GM23338 (cell line): ENCODE measurements around the gene LIAS. TPM values are rescaled to one million over a fixed set of nuclear protein-coding genes. Genes with fewer than 3 reads are reported as not detected.

ENCODE experiments used
- ATAC-seq: fragments of 200-7000 bp; cut with Tn5 transposase; 3 replicates; pipeline ENCODE4 v1.9.1; 2020
- DNase-seq: peaks from one replicate; pipeline ENCODE4 v3.0.0-alpha.2; 2015; ENCODE audit warnings: low spot score
- H2AFZ ChIP-seq: fragments of 200-600 bp; sonication (generic); 2 replicates; pipeline ENCODE4 v1.8.0; 2016; ENCODE audit warnings: antibody characterized with exemption, mild to moderate bottlenecking, moderate library complexity
- H3F3A ChIP-seq: fragments of 200-600 bp; sonication (generic); replicated peaks from 2 replicates; pipeline ENCODE4 v1.8.0; 2017; ENCODE audit warnings: antibody characterized with exemption, mixed run types, low read depth
- H3K27ac ChIP-seq: fragments of 200-600 bp; sonication (generic); 2 replicates; pipeline ENCODE4 v1.6.1; 2016; ENCODE audit warnings: low read depth
- H3K27me3 ChIP-seq: fragments of 200-600 bp; sonication (generic); 2 replicates; pipeline ENCODE4 v1.8.0; 2016; ENCODE audit warnings: mild to moderate bottlenecking, mixed run types, moderate library complexity; ENCODE audit not compliant: insufficient read depth
- H3K36me3 ChIP-seq: fragments of 200-600 bp; sonication (generic); 2 replicates; pipeline ENCODE4 v1.8.0; 2016; ENCODE audit warnings: mild to moderate bottlenecking; ENCODE audit not compliant: insufficient read depth
- H3K4me1 ChIP-seq: fragments of 200-600 bp; sonication (generic); 2 replicates; pipeline ENCODE4 v1.8.0; 2016; ENCODE audit warnings: mild to moderate bottlenecking, moderate library complexity; ENCODE audit not compliant: insufficient read depth
- H3K4me2 ChIP-seq: fragments of 200-600 bp; sonication (generic); 2 replicates; pipeline ENCODE4 v1.7.1; 2017; ENCODE audit warnings: mixed run types
- H3K4me3 ChIP-seq: fragments of 200-600 bp; sonication (generic); 2 replicates; pipeline ENCODE4 v1.6.1; 2016; ENCODE audit warnings: mixed run types
- H3K79me2 ChIP-seq: fragments of 200-600 bp; sonication (generic); replicated peaks from 2 replicates; pipeline ENCODE4 v1.8.0; 2017; ENCODE audit warnings: mild to moderate bottlenecking; ENCODE audit not compliant: insufficient read depth
- H3K9me2 ChIP-seq: fragments of 200-600 bp; sonication (generic); 2 replicates; pipeline ENCODE4 v1.8.0; 2017; ENCODE audit not compliant: insufficient read depth
- H4K20me1 ChIP-seq: fragments of 200-600 bp; sonication (generic); replicated peaks from 2 replicates; pipeline ENCODE4 v1.8.0; 2017; ENCODE audit warnings: mild to moderate bottlenecking; ENCODE audit not compliant: insufficient read depth
- H3K27ac Mint-ChIP-seq: 2 replicates; pipeline ENCODE4 v1.8.0; 2020; ENCODE audit warnings: inconsistent platforms, mild to moderate bottlenecking, moderate library complexity, mixed read lengths
- H3K27me3 Mint-ChIP-seq: 3 replicates; pipeline ENCODE4 v1.8.0; 2022; ENCODE audit warnings: low read depth, mild to moderate bottlenecking, moderate library complexity, mixed read lengths, inconsistent platforms; ENCODE audit not compliant: insufficient read depth, poor library complexity
- H3K36me3 Mint-ChIP-seq: 3 replicates; pipeline ENCODE4 v1.8.0; 2021; ENCODE audit warnings: low read depth, mild to moderate bottlenecking, inconsistent platforms, moderate library complexity, mixed read lengths
- H3K4me1 Mint-ChIP-seq: 3 replicates; pipeline ENCODE4 v1.8.0; 2020; ENCODE audit warnings: mild to moderate bottlenecking, inconsistent platforms, mixed read lengths
- H3K4me3 Mint-ChIP-seq: 3 replicates; pipeline ENCODE4 v1.8.0; 2021; ENCODE audit warnings: moderate library complexity, mild to moderate bottlenecking, inconsistent platforms, mixed read lengths
- H3K9me3 Mint-ChIP-seq: 3 replicates; pipeline ENCODE4 v1.8.0; 2020; ENCODE audit warnings: moderate library complexity, mild to moderate bottlenecking, inconsistent platforms, mixed read lengths
- CREB1 ChIP-seq: fragments of 250-450 bp; sonication (Bioruptor Pico); IDR thresholded peaks from 2 replicates; pipeline ENCODE4 v1.5.0; 2020; ENCODE audit warnings: low read depth, mild to moderate bottlenecking, moderate library complexity
- EZH2 ChIP-seq: fragments of 200-600 bp; sonication (generic); IDR thresholded peaks from one replicate; pipeline ENCODE4 v1.8.0; 2017; ENCODE audit warnings: antibody characterized with exemption, mild to moderate bottlenecking, low read depth; ENCODE audit not compliant: unreplicated experiment
- EZH2phosphoT487 ChIP-seq: fragments of 200-600 bp; sonication (generic); IDR thresholded peaks from one replicate; pipeline ENCODE4 v1.8.1; 2018; ENCODE audit warnings: antibody characterized with exemption; ENCODE audit not compliant: unreplicated experiment
- JUNB ChIP-seq: IDR thresholded peaks from one replicate; pipeline ENCODE4 v1.6.1; 2016; ENCODE audit warnings: antibody characterized with exemption; ENCODE audit not compliant: unreplicated experiment
- NANOG ChIP-seq: IDR thresholded peaks from 2 replicates; pipeline ENCODE4 v1.6.1; 2016; ENCODE audit warnings: antibody characterized with exemption, borderline replicate concordance
- POLR2AphosphoS5 ChIP-seq: IDR thresholded peaks from 2 replicates; pipeline ENCODE4 v1.6.1; 2016; ENCODE audit warnings: antibody characterized with exemption, low read depth
- STAT1 ChIP-seq: IDR thresholded peaks from one replicate; pipeline ENCODE4 v1.6.1; 2016; ENCODE audit warnings: antibody characterized with exemption; ENCODE audit not compliant: unreplicated experiment
- ZNF114 ChIP-seq: fragments of 250-450 bp; sonication (Bioruptor Pico); IDR thresholded peaks from 2 replicates; pipeline ENCODE4 v1.5.0; 2020; ENCODE audit warnings: mild to moderate bottlenecking, moderate library complexity
- ZNF331 ChIP-seq: fragments of 250-450 bp; sonication (Bioruptor Pico); IDR thresholded peaks from 2 replicates; pipeline ENCODE4 v1.5.0; 2020; ENCODE audit warnings: low read depth, mild to moderate bottlenecking, moderate library complexity
- polyA plus RNA-seq: library from polyadenylated mRNA; unstranded; fragments of >200 nt; fragmentation: Nextera tagmentation; extraction: Ambion mirVana; gene quantifications from 2 replicates; pipeline ENCODE4 v1.2.1, GENCODE V29; 2016
- total RNA-seq: library from RNA; depleted of rRNA; stranded (reverse); fragments of >200 nt; shearing (Covaris generic); gene quantifications from 2 replicates; pipeline ENCODE4 v1.2.3, GENCODE V29; 2014
- TF ChIP-seq, protein P1 (sequence below): fragments of 250-450 bp; sonication (Bioruptor Pico); IDR thresholded peaks from 2 replicates; pipeline ENCODE4 v1.5.0; 2020; ENCODE audit warnings: mild to moderate bottlenecking, moderate library complexity
- TF ChIP-seq, protein P2 (sequence below): IDR thresholded peaks from 2 replicates; pipeline ENCODE4 v1.6.1; 2016; ENCODE audit warnings: antibody characterized with exemption
- TF ChIP-seq, protein P3 (sequence below), 2 experiments: fragments of 200-600 bp in 1 of 2; sonication (generic) in 1 of 2; conservative IDR thresholded peaks; 2 replicates each; pipeline versions ENCODE4 v1.5.1 to v1.6.1; 2016 to 2017; ENCODE audit warnings: antibody characterized with exemption in 2 of 2, low read depth in 2 of 2, mild to moderate bottlenecking in 2 of 2, moderate library complexity in 1 of 2
- TF ChIP-seq, protein P4 (sequence below): IDR thresholded peaks from one replicate; pipeline ENCODE4 v1.6.1; 2018; ENCODE audit warnings: antibody characterized with exemption; ENCODE audit not compliant: unreplicated experiment

Gene LIAS
- total and polyA plus RNA-seq, 2 experiments from 2014 or later = 17.5 to 18.7 TPM

DNA sequence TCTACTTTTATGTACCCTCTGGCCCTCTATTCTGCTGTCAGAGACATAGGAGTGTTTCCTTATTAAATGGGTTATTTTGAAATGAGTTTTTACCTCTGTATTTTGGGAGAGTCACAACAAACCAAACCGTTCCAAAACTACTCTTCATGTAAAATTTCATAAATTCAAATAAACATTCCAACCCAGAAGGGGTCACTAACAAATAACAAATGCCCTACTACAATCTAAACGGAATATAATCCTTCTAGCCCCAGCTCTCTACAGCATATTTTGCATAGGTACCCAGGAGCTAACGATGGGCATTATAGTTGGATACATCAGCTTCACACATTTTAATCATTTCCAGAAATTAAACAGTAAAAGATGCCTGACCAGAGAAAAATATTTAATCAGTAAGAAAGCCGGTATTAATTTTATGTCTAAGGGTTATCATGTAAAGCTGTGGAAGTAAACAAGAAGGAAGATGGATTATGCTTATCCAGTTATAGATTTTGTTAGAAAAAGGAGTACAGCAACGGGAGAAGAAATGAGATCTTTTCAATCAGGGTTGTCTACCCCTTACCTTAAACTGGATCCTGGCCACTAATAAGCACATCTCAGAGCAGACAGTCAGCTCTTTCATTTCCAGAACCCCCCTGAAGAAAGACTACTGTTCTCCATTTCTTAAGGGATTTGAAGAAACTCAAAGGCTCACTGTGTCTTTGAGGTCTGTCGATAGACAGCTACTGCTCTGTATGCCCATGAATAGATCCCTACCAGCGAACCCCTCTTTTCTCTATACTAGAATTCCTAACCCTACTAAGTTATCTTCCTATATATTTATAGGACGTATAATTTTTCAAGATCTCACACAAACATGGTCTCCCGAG lies 67.2 kb downstream of the LIAS start:
- peak overlapping the region; percentile 97 for H3K27ac ChIP-seq
- peak overlapping the region; percentile 98 for H3K27ac Mint-ChIP-seq
- H3K36me3 ChIP-seq = peaks cover 8% of the 10 kb centered on the region
- peaks cover 85% of the 10 kb centered on the region for H3K79me2 ChIP-seq
- H3K4me3 Mint-ChIP-seq = peak overlapping the region; percentile 100
- H3F3A ChIP-seq = peaks cover 7% of the 10 kb centered on the region
- H3K27me3 ChIP-seq = no peaks in the 10 kb centered on the region
- H3K9me2 ChIP-seq = no peaks in the 10 kb centered on the region
- ATAC-seq (no peak), DNase-seq (no peak)
- peaks cover 17% of the 10 kb centered on the region for H3K9me3 Mint-ChIP-seq
- H3K4me2 ChIP-seq = peak overlapping the region; percentile 99
- H3K27me3 Mint-ChIP-seq = peaks cover 17% of the 10 kb centered on the region
- H3K4me1 Mint-ChIP-seq = peaks cover 9% of the 10 kb centered on the region; the same call in 2 of the 3 replicates
- H3K4me3 ChIP-seq = peak overlapping the region; percentile 98
- TF ChIP-seq, protein P1, sequence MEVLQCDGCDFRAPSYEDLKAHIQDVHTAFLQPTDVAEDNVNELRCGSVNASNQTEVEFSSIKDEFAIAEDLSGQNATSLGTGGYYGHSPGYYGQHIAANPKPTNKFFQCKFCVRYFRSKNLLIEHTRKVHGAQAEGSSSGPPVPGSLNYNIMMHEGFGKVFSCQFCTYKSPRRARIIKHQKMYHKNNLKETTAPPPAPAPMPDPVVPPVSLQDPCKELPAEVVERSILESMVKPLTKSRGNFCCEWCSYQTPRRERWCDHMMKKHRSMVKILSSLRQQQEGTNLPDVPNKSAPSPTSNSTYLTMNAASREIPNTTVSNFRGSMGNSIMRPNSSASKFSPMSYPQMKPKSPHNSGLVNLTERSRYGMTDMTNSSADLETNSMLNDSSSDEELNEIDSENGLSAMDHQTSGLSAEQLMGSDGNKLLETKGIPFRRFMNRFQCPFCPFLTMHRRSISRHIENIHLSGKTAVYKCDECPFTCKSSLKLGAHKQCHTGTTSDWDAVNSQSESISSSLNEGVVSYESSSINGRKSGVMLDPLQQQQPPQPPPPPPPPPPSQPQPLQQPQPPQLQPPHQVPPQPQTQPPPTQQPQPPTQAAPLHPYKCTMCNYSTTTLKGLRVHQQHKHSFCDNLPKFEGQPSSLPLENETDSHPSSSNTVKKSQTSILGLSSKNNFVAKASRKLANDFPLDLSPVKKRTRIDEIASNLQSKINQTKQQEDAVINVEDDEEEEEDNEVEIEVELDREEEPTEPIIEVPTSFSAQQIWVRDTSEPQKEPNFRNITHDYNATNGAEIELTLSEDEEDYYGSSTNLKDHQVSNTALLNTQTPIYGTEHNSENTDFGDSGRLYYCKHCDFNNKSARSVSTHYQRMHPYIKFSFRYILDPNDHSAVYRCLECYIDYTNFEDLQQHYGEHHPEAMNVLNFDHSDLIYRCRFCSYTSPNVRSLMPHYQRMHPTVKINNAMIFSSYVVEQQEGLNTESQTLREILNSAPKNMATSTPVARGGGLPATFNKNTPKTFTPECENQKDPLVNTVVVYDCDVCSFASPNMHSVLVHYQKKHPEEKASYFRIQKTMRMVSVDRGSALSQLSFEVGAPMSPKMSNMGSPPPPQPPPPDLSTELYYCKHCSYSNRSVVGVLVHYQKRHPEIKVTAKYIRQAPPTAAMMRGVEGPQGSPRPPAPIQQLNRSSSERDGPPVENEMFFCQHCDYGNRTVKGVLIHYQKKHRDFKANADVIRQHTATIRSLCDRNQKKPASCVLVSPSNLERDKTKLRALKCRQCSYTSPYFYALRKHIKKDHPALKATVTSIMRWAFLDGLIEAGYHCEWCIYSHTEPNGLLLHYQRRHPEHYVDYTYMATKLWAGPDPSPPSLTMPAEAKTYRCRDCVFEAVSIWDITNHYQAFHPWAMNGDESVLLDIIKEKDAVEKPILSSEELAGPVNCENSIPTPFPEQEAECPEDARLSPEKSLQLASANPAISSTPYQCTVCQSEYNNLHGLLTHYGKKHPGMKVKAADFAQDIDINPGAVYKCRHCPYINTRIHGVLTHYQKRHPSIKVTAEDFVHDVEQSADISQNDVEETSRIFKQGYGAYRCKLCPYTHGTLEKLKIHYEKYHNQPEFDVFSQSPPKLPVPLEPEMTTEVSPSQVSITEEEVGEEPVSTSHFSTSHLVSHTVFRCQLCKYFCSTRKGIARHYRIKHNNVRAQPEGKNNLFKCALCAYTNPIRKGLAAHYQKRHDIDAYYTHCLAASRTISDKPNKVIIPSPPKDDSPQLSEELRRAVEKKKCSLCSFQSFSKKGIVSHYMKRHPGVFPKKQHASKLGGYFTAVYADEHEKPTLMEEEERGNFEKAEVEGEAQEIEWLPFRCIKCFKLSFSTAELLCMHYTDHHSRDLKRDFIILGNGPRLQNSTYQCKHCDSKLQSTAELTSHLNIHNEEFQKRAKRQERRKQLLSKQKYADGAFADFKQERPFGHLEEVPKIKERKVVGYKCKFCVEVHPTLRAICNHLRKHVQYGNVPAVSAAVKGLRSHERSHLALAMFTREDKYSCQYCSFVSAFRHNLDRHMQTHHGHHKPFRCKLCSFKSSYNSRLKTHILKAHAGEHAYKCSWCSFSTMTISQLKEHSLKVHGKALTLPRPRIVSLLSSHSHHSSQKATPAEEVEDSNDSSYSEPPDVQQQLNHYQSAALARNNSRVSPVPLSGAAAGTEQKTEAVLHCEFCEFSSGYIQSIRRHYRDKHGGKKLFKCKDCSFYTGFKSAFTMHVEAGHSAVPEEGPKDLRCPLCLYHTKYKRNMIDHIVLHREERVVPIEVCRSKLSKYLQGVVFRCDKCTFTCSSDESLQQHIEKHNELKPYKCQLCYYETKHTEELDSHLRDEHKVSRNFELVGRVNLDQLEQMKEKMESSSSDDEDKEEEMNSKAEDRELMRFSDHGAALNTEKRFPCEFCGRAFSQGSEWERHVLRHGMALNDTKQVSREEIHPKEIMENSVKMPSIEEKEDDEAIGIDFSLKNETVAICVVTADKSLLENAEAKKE = no peak
- no peak for TF ChIP-seq EZH2phosphoT487
- TF ChIP-seq EZH2 = no peak
- TF ChIP-seq POLR2AphosphoS5 = no peak
- TF ChIP-seq, protein P2, sequence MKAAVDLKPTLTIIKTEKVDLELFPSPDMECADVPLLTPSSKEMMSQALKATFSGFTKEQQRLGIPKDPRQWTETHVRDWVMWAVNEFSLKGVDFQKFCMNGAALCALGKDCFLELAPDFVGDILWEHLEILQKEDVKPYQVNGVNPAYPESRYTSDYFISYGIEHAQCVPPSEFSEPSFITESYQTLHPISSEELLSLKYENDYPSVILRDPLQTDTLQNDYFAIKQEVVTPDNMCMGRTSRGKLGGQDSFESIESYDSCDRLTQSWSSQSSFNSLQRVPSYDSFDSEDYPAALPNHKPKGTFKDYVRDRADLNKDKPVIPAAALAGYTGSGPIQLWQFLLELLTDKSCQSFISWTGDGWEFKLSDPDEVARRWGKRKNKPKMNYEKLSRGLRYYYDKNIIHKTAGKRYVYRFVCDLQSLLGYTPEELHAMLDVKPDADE = no peak
- no peak for TF ChIP-seq JUNB
- TF ChIP-seq ZNF114 = no peak
- no peak for TF ChIP-seq STAT1
- TF ChIP-seq, protein P3, sequence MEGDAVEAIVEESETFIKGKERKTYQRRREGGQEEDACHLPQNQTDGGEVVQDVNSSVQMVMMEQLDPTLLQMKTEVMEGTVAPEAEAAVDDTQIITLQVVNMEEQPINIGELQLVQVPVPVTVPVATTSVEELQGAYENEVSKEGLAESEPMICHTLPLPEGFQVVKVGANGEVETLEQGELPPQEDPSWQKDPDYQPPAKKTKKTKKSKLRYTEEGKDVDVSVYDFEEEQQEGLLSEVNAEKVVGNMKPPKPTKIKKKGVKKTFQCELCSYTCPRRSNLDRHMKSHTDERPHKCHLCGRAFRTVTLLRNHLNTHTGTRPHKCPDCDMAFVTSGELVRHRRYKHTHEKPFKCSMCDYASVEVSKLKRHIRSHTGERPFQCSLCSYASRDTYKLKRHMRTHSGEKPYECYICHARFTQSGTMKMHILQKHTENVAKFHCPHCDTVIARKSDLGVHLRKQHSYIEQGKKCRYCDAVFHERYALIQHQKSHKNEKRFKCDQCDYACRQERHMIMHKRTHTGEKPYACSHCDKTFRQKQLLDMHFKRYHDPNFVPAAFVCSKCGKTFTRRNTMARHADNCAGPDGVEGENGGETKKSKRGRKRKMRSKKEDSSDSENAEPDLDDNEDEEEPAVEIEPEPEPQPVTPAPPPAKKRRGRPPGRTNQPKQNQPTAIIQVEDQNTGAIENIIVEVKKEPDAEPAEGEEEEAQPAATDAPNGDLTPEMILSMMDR (conservative IDR thresholded peaks at IDR 0.05; ENCODE audit: low read depth in 2 of 2) = no peak
- TF ChIP-seq, protein P4, sequence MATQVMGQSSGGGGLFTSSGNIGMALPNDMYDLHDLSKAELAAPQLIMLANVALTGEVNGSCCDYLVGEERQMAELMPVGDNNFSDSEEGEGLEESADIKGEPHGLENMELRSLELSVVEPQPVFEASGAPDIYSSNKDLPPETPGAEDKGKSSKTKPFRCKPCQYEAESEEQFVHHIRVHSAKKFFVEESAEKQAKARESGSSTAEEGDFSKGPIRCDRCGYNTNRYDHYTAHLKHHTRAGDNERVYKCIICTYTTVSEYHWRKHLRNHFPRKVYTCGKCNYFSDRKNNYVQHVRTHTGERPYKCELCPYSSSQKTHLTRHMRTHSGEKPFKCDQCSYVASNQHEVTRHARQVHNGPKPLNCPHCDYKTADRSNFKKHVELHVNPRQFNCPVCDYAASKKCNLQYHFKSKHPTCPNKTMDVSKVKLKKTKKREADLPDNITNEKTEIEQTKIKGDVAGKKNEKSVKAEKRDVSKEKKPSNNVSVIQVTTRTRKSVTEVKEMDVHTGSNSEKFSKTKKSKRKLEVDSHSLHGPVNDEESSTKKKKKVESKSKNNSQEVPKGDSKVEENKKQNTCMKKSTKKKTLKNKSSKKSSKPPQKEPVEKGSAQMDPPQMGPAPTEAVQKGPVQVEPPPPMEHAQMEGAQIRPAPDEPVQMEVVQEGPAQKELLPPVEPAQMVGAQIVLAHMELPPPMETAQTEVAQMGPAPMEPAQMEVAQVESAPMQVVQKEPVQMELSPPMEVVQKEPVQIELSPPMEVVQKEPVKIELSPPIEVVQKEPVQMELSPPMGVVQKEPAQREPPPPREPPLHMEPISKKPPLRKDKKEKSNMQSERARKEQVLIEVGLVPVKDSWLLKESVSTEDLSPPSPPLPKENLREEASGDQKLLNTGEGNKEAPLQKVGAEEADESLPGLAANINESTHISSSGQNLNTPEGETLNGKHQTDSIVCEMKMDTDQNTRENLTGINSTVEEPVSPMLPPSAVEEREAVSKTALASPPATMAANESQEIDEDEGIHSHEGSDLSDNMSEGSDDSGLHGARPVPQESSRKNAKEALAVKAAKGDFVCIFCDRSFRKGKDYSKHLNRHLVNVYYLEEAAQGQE = no peak
- TF ChIP-seq ZNF331 = no peak
- no peak for TF ChIP-seq CREB1 (CRISPR knock-in tag)
- no peak for TF ChIP-seq NANOG
- peak overlapping the region; percentile 97 for H2AFZ ChIP-seq
- H3K36me3 Mint-ChIP-seq = peaks cover 40% of the 10 kb centered on the region
- H3K4me1 ChIP-seq = peaks cover 7% of the 10 kb centered on the region; the same call in 1 of the 2 replicates
- H4K20me1 ChIP-seq = peaks cover 28% of the 10 kb centered on the region
